IMR-90 (cell line): Measurements from ENCODE around the gene MAFG.

Experiments
- BHLHE40 ChIP-seq: fragments of 150-350 bp; IDR thresholded peaks from 2 replicates; pipeline ENCODE4 v1.6.1; 2016; ENCODE audit warnings: mild to moderate bottlenecking, low read depth, low read length
- CEBPB ChIP-seq: IDR thresholded peaks from 2 replicates; pipeline ENCODE4 v1.6.1; 2012; ENCODE audit warnings: low read depth, low read length, improper control_type of control experiment
- CHD1 ChIP-seq: IDR thresholded peaks from 2 replicates; pipeline ENCODE4 v1.6.1; 2012; ENCODE audit warnings: low read depth, low read length, improper control_type of control experiment
- FOS ChIP-seq: fragments of 150-350 bp; IDR thresholded peaks from 2 replicates; pipeline ENCODE4 v1.6.1; 2016; ENCODE audit warnings: low read depth, low read length
- MAZ ChIP-seq: IDR thresholded peaks from 2 replicates; pipeline ENCODE4 v1.6.1; 2012; ENCODE audit warnings: low read depth, mild to moderate bottlenecking, low read length, improper control_type of control experiment, moderate library complexity, borderline replicate concordance
- MXI1 ChIP-seq: IDR thresholded peaks from 2 replicates; pipeline ENCODE4 v1.6.1; 2012; ENCODE audit warnings: low read depth, mild to moderate bottlenecking, low read length, moderate library complexity, borderline replicate concordance
- NFE2L2 ChIP-seq: fragments of 150-350 bp; IDR thresholded peaks from 2 replicates; pipeline ENCODE4 v1.6.1; 2016; ENCODE audit warnings: low read depth, mild to moderate bottlenecking, low read length
- POLR2A ChIP-seq: IDR thresholded peaks from 2 replicates; pipeline ENCODE4 v1.6.1; 2012; ENCODE audit warnings: mild to moderate bottlenecking, low read depth, low read length
- RAD21 ChIP-seq: IDR thresholded peaks from 2 replicates; pipeline ENCODE4 v1.6.1; 2012; ENCODE audit warnings: low read length, improper control_type of control experiment
- RFX5 ChIP-seq: IDR thresholded peaks from 2 replicates; pipeline ENCODE4 v1.8.0; 2012; ENCODE audit warnings: low read depth, mild to moderate bottlenecking, low read length, moderate library complexity
- SMC3 ChIP-seq: fragments of 150-350 bp; IDR thresholded peaks from 2 replicates; pipeline ENCODE4 v1.6.1; 2016; ENCODE audit warnings: low read depth, mild to moderate bottlenecking, antibody characterized with exemption, low read length, moderate library complexity
- TF ChIP-seq, protein P1 (sequence below): conservative IDR thresholded peaks from 2 replicates; pipeline ENCODE4 v1.5.1; 2012; ENCODE audit warnings: mild to moderate bottlenecking, low read depth, low read length, improper control_type of control experiment
- TF ChIP-seq, protein P2 (sequence below): fragments of 150-350 bp; IDR thresholded peaks from 2 replicates; pipeline ENCODE4 v1.6.1; 2017; ENCODE audit warnings: mild to moderate bottlenecking, antibody characterized with exemption, low read length, low read depth
- TF ChIP-seq, protein P3 (sequence below): fragments of 150-350 bp; IDR thresholded peaks from 2 replicates; pipeline ENCODE4 v1.6.1; 2016; ENCODE audit warnings: low read depth, mild to moderate bottlenecking, low read length, moderate library complexity, borderline replicate concordance

DNA sequence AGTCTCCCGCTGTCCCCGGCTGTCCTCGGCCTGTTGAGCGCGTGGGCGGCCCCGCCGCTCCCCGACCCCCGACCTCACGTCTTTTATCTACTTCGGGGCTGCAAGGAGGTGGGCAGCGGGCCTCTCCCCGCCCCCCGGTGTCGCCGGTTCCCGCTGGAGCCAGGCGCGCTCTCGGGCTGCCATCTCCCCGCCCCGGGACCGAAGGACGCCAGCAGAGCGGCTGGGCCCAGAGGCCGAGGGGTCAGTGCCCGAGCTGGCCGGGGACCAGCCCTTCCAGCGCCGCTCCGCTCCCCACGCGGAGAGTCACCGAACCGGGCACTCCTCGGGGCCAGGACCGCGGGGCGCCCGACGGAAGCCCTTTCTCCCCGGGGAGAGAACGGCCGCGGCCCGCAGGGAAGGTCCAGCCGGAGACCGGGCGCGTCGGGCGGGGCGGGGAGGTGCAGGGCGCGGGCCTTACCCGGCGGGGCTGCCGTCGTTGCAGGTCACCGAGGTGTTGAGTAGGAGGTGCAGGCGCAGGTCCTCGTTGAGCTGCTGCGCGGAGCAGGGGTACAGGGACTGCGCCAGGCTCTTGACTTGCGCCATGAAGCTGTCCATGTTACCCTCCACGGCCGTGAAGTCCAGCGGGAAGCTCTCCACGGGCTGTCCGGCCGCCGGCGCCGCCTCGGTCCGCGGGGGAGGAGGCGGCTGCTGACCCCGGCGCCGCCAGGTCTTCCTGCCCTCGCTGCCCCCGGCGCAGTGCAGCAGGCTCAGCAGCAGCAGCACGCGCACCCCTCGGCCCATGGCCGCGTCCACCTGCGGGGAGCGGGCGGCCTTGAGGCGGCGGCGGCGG lies 32.8 kb upstream of the MAFG start:
- TF ChIP-seq POLR2A (no peak), RFX5 (no peak), RAD21 (no peak), SMC3 (no peak), MXI1 (no peak), BHLHE40 (no peak), MAZ (no peak), NFE2L2 (no peak), FOS (no peak), CEBPB (no peak), CHD1 (no peak)
- TF ChIP-seq, protein P1, sequence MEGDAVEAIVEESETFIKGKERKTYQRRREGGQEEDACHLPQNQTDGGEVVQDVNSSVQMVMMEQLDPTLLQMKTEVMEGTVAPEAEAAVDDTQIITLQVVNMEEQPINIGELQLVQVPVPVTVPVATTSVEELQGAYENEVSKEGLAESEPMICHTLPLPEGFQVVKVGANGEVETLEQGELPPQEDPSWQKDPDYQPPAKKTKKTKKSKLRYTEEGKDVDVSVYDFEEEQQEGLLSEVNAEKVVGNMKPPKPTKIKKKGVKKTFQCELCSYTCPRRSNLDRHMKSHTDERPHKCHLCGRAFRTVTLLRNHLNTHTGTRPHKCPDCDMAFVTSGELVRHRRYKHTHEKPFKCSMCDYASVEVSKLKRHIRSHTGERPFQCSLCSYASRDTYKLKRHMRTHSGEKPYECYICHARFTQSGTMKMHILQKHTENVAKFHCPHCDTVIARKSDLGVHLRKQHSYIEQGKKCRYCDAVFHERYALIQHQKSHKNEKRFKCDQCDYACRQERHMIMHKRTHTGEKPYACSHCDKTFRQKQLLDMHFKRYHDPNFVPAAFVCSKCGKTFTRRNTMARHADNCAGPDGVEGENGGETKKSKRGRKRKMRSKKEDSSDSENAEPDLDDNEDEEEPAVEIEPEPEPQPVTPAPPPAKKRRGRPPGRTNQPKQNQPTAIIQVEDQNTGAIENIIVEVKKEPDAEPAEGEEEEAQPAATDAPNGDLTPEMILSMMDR = no peak
- TF ChIP-seq, protein P2, sequence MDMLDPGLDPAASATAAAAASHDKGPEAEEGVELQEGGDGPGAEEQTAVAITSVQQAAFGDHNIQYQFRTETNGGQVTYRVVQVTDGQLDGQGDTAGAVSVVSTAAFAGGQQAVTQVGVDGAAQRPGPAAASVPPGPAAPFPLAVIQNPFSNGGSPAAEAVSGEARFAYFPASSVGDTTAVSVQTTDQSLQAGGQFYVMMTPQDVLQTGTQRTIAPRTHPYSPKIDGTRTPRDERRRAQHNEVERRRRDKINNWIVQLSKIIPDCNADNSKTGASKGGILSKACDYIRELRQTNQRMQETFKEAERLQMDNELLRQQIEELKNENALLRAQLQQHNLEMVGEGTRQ = no peak
- TF ChIP-seq, protein P3, sequence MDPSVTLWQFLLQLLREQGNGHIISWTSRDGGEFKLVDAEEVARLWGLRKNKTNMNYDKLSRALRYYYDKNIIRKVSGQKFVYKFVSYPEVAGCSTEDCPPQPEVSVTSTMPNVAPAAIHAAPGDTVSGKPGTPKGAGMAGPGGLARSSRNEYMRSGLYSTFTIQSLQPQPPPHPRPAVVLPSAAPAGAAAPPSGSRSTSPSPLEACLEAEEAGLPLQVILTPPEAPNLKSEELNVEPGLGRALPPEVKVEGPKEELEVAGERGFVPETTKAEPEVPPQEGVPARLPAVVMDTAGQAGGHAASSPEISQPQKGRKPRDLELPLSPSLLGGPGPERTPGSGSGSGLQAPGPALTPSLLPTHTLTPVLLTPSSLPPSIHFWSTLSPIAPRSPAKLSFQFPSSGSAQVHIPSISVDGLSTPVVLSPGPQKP = no peak
